ENCODE measurements around the gene DGKK.

- TF ChIP-seq CTCF (IDR thresholded peaks at IDR 0.05; ENCODE audit: insufficient read depth, low read depth, low read length) (no peak), EZH2 (IDR thresholded peaks at IDR 0.05; ENCODE audit: insufficient read depth, low read length) (no peak)
Observed at GRCh38 chrX:50484662-50485061, 14.0 kb upstream of the DGKK start.

All from astrocyte (in vitro differentiated cells and primary cell).